ENCODE measurements around the gene SMPD2. TPM values are rescaled to one million over a fixed set of nuclear protein-coding genes. Genes with fewer than 3 reads are reported as not detected.

SMPD2 gene
- total and polyA plus RNA-seq, 9 of the 15 experiments (the other 6 are each of a cell fraction or from before 2014, with no cell fraction given), result 0.13 to 21.8 (median 18.3) TPM

- peak; percentile 30; the same call in 1 of the 2 replicates for TF ChIP-seq ZNF395 (CRISPR knock-in tag; IDR thresholded peaks at IDR 0.05)
- peak; percentile 8; the same call in 1 of the 2 replicates for TF ChIP-seq PHF8 (IDR thresholded peaks at IDR 0.05; ENCODE audit: borderline replicate concordance, low read length)
- peak in 1 of 2 experiments; percentile 38; a peak in 1 of 4 replicates for TF ChIP-seq MLLT1 (IDR thresholded peaks at IDR 0.05)
- no peak for TF ChIP-seq SRSF9 (IDR thresholded peaks at IDR 0.05; ENCODE audit: borderline replicate concordance, low read depth, low read length)
- TF ChIP-seq ZBTB26 (CRISPR knock-in tag; IDR thresholded peaks at IDR 0.05), result no peak
- TF ChIP-seq FOXP4 (CRISPR knock-in tag; IDR thresholded peaks at IDR 0.05; ENCODE audit: borderline replicate concordance), result peak; percentile 89; the same call in 1 of the 2 replicates
- TF ChIP-seq HMGXB4 (CRISPR knock-in tag; IDR thresholded peaks at IDR 0.05), result no peak; the same call in 1 of the 2 replicates
- 0 out of 2 replicates have a peak, but pooled peaks have one; percentile 29 for TF ChIP-seq ZBTB33 (CRISPR knock-in tag; IDR thresholded peaks at IDR 0.05)
- 0 out of 2 replicates have a peak, but pooled peaks have one; percentile 46 for TF ChIP-seq MAX (CRISPR knock-in tag; IDR thresholded peaks at IDR 0.05)
- TF ChIP-seq HDAC1 (IDR thresholded peaks at IDR 0.05), result 0 out of 4 replicates have a peak, but pooled peaks of 1 of the 2 experiments have one; percentile 54
- TF ChIP-seq SAP30 (IDR thresholded peaks at IDR 0.05; ENCODE audit: borderline replicate concordance, insufficient read depth, low read depth, low read length, poor library complexity, severe bottlenecking), result peak; percentile 55
- no peak for TF ChIP-seq SNAPC5 (CRISPR knock-in tag; IDR thresholded peaks at IDR 0.05)
- TF ChIP-seq NR1H2 (CRISPR knock-in tag; IDR thresholded peaks at IDR 0.05), result 0 out of 2 replicates have a peak, but pooled peaks have one; percentile 23
Observed at GRCh38 chr6:109441069-109441816, 719 bp downstream of the SMPD2 start (continued).
